GM12878 (cell line): Measurements from ENCODE around the gene RBM48. TPM values are rescaled to one million over a fixed set of nuclear protein-coding genes. Genes with fewer than 3 reads are reported as not detected.

Experiments used
- ATAC-seq: fragments of 200-7000 bp; cut with Tn5 transposase; 3 replicates; pipeline ENCODE4 v1.9.1; 2020; ENCODE audit warnings: mild to moderate bottlenecking, moderate library complexity
- BruUV-seq: library from RNA; stranded (reverse); fragments of 400-500 nt; replicated peaks from 2 replicates; lab custom pipeline; 2021; lab: Mats Ljungman, UMichigan
- CTCF ChIA-PET: fragments of 300-600 bp; sonication (Branson Sonifier 250); formaldehyde crosslinking; extraction: SDS; loops from one replicate; lab custom pipeline; 2021; ENCODE audit warnings: inconsistent platforms; lab: Yijun Ruan, JAX
- POLR2A ChIA-PET: fragments of 350-600 bp; formaldehyde crosslinking; extraction: SDS; loops from one replicate; lab custom pipeline; 2021; ENCODE audit warnings: inconsistent platforms; lab: Charles Lee
- RAD21 ChIA-PET: fragments of 300-600 bp; sonication (Branson Sonifier 250); formaldehyde crosslinking; loops from one replicate; lab custom pipeline; 2023; ENCODE audit warnings: antibody characterized with exemption; ENCODE audit not compliant: unreplicated experiment; lab: Charles Lee
- SMC1A ChIA-PET: fragments of 300-600 bp; sonication (Branson Sonifier 250); formaldehyde crosslinking; loops from one replicate; lab custom pipeline; 2023; ENCODE audit not compliant: unreplicated experiment, uncharacterized antibody; lab: Charles Lee
- DNase-seq: peaks from one replicate; pipeline ENCODE4 v3.0.0-alpha.2; 2011; ENCODE audit warnings: low read depth, low spot score
- FAIRE-seq: peaks from 3 replicates; lab custom pipeline; 2011; peaks lifted over from hg19 to GRCh38; lab: Jason Lieb, UNC
- H2AFZ ChIP-seq: 2 replicates; pipeline ENCODE4 v1.6.0; 2011; ENCODE audit warnings: low read depth, low read length, control low read depth; ENCODE audit not compliant: control insufficient read depth
- H3K27ac ChIP-seq: 2 replicates; pipeline ENCODE4 v1.5.1; 2011; ENCODE audit warnings: control low read depth; ENCODE audit not compliant: control insufficient read depth, insufficient read depth
- H3K27me3 ChIP-seq, 2 experiments: replicated peaks in 1 of 2; 2 replicates each; pipeline versions ENCODE4 v1.6.0 to v1.6.1; 2011; ENCODE audit warnings: low read length in 1 of 2; ENCODE audit not compliant: control insufficient read depth in 2 of 2, insufficient read depth in 2 of 2
- H3K36me3 ChIP-seq, 2 experiments: 2 replicates each; pipeline ENCODE4 v1.5.1; 2011; ENCODE audit warnings: low read length in 1 of 2; ENCODE audit not compliant: control insufficient read depth in 2 of 2, insufficient read depth in 2 of 2
- H3K4me1 ChIP-seq: 2 replicates; pipeline ENCODE4 v1.6.1; 2011; ENCODE audit warnings: mild to moderate bottlenecking, low read length, moderate library complexity, mixed read lengths; ENCODE audit not compliant: control insufficient read depth, insufficient read depth
- H3K4me2 ChIP-seq: 2 replicates; pipeline ENCODE4 v1.6.0; 2011; ENCODE audit warnings: control low read depth; ENCODE audit not compliant: control insufficient read depth, insufficient read depth
- H3K4me3 ChIP-seq: fragments of 200-600 bp; sonication (generic); 2 replicates; pipeline ENCODE4 v1.5.1; 2016
- H3K79me2 ChIP-seq: 2 replicates; pipeline ENCODE4 v1.6.0; 2011; ENCODE audit warnings: low read length; ENCODE audit not compliant: control insufficient read depth, insufficient read depth
- H3K9ac ChIP-seq: 2 replicates; pipeline ENCODE4 v1.8.0; 2011; ENCODE audit warnings: low read length, control low read depth, mixed read lengths; ENCODE audit not compliant: control insufficient read depth, insufficient read depth
- H3K9me3 ChIP-seq: replicated peaks from 3 replicates; pipeline ENCODE4 v1.5.1; 2011; ENCODE audit warnings: mild to moderate bottlenecking, low read length; ENCODE audit not compliant: control insufficient read depth, insufficient read depth
- H4K20me1 ChIP-seq: 2 replicates; pipeline ENCODE4 v1.6.0; 2011; ENCODE audit not compliant: control insufficient read depth, insufficient read depth
- ASH2L ChIP-seq: fragments of 300-600, 200-600 bp; sonication (generic); IDR thresholded peaks from 2 replicates; pipeline ENCODE4 v1.6.1; 2017; ENCODE audit warnings: low read depth, mild to moderate bottlenecking, borderline replicate concordance
- CEBPZ ChIP-seq: fragments of 150-350 bp; IDR thresholded peaks from 2 replicates; pipeline ENCODE4 v1.6.1; 2016; ENCODE audit warnings: low read depth, low read length
- EED ChIP-seq: sonication (generic); IDR thresholded peaks from 2 replicates; pipeline ENCODE4 v1.6.1; 2016; ENCODE audit warnings: antibody characterized with exemption, low read depth
- HDAC2 ChIP-seq: fragments of 200-600 bp; sonication (generic); IDR thresholded peaks from 2 replicates; pipeline ENCODE4 v1.6.1; 2017
- IKZF2 ChIP-seq, 2 experiments: fragments of 450-650 bp; IDR thresholded peaks; 2 replicates each; pipeline ENCODE4 v1.6.1; 2017; ENCODE audit warnings: mild to moderate bottlenecking in 2 of 2, moderate library complexity in 2 of 2
- LARP7 ChIP-seq: fragments of 450-650 bp; IDR thresholded peaks from 2 replicates; pipeline ENCODE4 v1.6.1; 2017; ENCODE audit warnings: mild to moderate bottlenecking
- POU2F2 ChIP-seq: IDR thresholded peaks from 3 replicates; pipeline ENCODE4 v1.6.1; 2011; ENCODE audit warnings: low read depth, mild to moderate bottlenecking, low read length, borderline replicate concordance
- TBL1XR1 ChIP-seq: IDR thresholded peaks from 2 replicates; pipeline ENCODE4 v1.6.1; 2012; ENCODE audit warnings: low read depth, low read length, improper control_type of control experiment
- TCF12 ChIP-seq: IDR thresholded peaks from 2 replicates; pipeline ENCODE4 v1.6.1; 2011; ENCODE audit warnings: low read depth, mild to moderate bottlenecking, low read length
- YY1 ChIP-seq: IDR thresholded peaks from 2 replicates; pipeline ENCODE4 v1.6.1; 2011; ENCODE audit warnings: low read depth, mild to moderate bottlenecking, low read length
- WGBS: methylation state at CpG from one replicate; pipeline ENCODE4 v1.1.6; 2016; ENCODE audit warnings: low lambda C conversion rate; ENCODE audit not compliant: insufficient replicate concordance, insufficient coverage; ENCODE audit errors: missing lambda C conversion rate; 5-methylcytosine and 5-hydroxymethylcytosine counted together
- in situ Hi-C: fragments of 300-500 bp; cut with MboI; formaldehyde crosslinking; loops from 9 replicates; pipeline ENCODE4 v1.14.3; 2018; ENCODE audit warnings: mixed read lengths
- intact Hi-C: fragments of 100-400 bp; cut with micrococcal nuclease; formaldehyde crosslinking; loops from one replicate; pipeline ENCODE4 v1.14.2; 2022; ENCODE audit not compliant: unreplicated experiment
- polyA plus RNA-seq, 11 experiments: library from polyadenylated mRNA; depleted of rRNA in 4 of 11; unstranded in 6 of 11; stranded (reverse) in 5 of 11; fragments of >200 nt; fragmentation: Nextera tagmentation in 4 of 11; fragmentation: Illumina TruSeq in 1 of 11; extraction: Ambion mirVana in 4 of 11; extraction: Trizol in 1 of 11; gene quantifications; 1 replicate in 1 of 11; 2 replicates in 10 of 11; pipeline versions ENCODE4 v1.2.1 to v1.2.3, GENCODE V29; 2011 to 2016; ENCODE audit warnings: inconsistent platforms in 2 of 11, missing spikeins in 2 of 11, low read depth in 1 of 11
- total RNA-seq, 4 experiments: library from RNA; depleted of rRNA in 3 of 4; stranded (reverse); fragments of >200 nt in 3 of 4; fragmentation: Illumina TruSeq in 1 of 4; extraction: Trizol in 1 of 4; gene quantifications; 2 replicates each; pipeline versions ENCODE4 v1.2.1 to v1.2.3, GENCODE V29; 2013 to 2021
- TF ChIP-seq, protein P1 (sequence below): fragments of 450-650 bp; IDR thresholded peaks from 2 replicates; pipeline ENCODE4 v1.6.1; 2017; ENCODE audit warnings: antibody characterized with exemption, mild to moderate bottlenecking, moderate library complexity

Gene RBM48
- total and polyA plus RNA-seq, 10 of the 15 experiments (the other 5 are each of a cell fraction or from before 2014, with no cell fraction given), result 8.5 to 14.7 (median 11.6) TPM

GRCh38 chr7:92506363-92506762, 22.2 kb upstream of the RBM48 start:
- H3K27ac ChIP-seq, result no peak overlapping the region
- intact Hi-C loops, result no loop called here
- no peaks in the 10 kb centered on the region for H4K20me1 ChIP-seq
- DNase-seq (no peak), ATAC-seq (no peak), FAIRE-seq (no peak)
- H3K27me3 ChIP-seq, result no peaks in the 10 kb centered on the region
- no peak overlapping the region for H3K4me3 ChIP-seq
- 66% methylated on average over 2 of the region's 2 CpGs for WGBS
- ChIA-PET SMC1A (no interaction called here), RAD21 (no interaction called here), POLR2A (no interaction called here), CTCF (no interaction called here)
- H3K4me2 ChIP-seq, result no peak overlapping the region
- in situ Hi-C loops, result no loop called here
- no peak overlapping the region for H2AFZ ChIP-seq
- no peak for TF ChIP-seq TCF12
- no peak for TF ChIP-seq HDAC2
- no peak for TF ChIP-seq IKZF2 (IDR thresholded peaks at IDR 0.05)
- TF ChIP-seq YY1, result no peak
- no peak for TF ChIP-seq CEBPZ
- no peak for TF ChIP-seq ASH2L
- TF ChIP-seq, protein P1, sequence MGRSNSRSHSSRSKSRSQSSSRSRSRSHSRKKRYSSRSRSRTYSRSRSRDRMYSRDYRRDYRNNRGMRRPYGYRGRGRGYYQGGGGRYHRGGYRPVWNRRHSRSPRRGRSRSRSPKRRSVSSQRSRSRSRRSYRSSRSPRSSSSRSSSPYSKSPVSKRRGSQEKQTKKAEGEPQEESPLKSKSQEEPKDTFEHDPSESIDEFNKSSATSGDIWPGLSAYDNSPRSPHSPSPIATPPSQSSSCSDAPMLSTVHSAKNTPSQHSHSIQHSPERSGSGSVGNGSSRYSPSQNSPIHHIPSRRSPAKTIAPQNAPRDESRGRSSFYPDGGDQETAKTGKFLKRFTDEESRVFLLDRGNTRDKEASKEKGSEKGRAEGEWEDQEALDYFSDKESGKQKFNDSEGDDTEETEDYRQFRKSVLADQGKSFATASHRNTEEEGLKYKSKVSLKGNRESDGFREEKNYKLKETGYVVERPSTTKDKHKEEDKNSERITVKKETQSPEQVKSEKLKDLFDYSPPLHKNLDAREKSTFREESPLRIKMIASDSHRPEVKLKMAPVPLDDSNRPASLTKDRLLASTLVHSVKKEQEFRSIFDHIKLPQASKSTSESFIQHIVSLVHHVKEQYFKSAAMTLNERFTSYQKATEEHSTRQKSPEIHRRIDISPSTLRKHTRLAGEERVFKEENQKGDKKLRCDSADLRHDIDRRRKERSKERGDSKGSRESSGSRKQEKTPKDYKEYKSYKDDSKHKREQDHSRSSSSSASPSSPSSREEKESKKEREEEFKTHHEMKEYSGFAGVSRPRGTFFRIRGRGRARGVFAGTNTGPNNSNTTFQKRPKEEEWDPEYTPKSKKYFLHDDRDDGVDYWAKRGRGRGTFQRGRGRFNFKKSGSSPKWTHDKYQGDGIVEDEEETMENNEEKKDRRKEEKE, result no peak
- no peak for TF ChIP-seq POU2F2
- no peak for TF ChIP-seq LARP7
- no peak for TF ChIP-seq TBL1XR1
- no peak for TF ChIP-seq EED
- H3K36me3 ChIP-seq, result no peaks in the 10 kb centered on the region; a peak in 1 of 4 replicates
- no peaks in the 10 kb centered on the region for H3K9me3 ChIP-seq
- TSS peak; percentile 20 for BruUV-seq
- H3K4me1 ChIP-seq, result no peaks in the 10 kb centered on the region
- no peaks in the 10 kb centered on the region for H3K79me2 ChIP-seq
- no peak overlapping the region for H3K9ac ChIP-seq
